Lower lobe of right lung (tissue), 2 donors: Measurements from ENCODE around the gene OPALIN. TPM values are rescaled to one million over a fixed set of nuclear protein-coding genes. Genes with fewer than 3 reads are reported as not detected.

Experiments
- ATAC-seq, 2 donors: fragments of 200-7000 bp; cut with Tn5 transposase; one replicate each; pipeline ENCODE4 v1.9.1; 2020 to 2022; ENCODE audit warnings: mild to moderate bottlenecking in 2 of 2, moderate library complexity in 2 of 2
- DNase-seq: peaks from one replicate; pipeline ENCODE4 v3.0.0-alpha.2; 2020
- H3K27ac ChIP-seq: fragments of 200-600 bp; one replicate; pipeline ENCODE4 v1.8.0; 2022
- H3K27me3 ChIP-seq: fragments of 200-600 bp; one replicate; pipeline ENCODE4 v1.8.0; 2022; ENCODE audit warnings: low read depth
- H3K36me3 ChIP-seq: fragments of 200-600 bp; one replicate; pipeline ENCODE4 v1.8.0; 2022; ENCODE audit warnings: mild to moderate bottlenecking
- H3K4me1 ChIP-seq: fragments of 200-600 bp; one replicate; pipeline ENCODE4 v1.8.0; 2022
- H3K4me3 ChIP-seq: fragments of 200-600 bp; one replicate; pipeline ENCODE4 v1.8.0; 2022; ENCODE audit warnings: mild to moderate bottlenecking
- H3K9me3 ChIP-seq: fragments of 200-600 bp; one replicate; pipeline ENCODE4 v1.8.0; 2022
- CTCF ChIP-seq: fragments of 200-600 bp; IDR thresholded peaks from one replicate; pipeline ENCODE4 v1.8.0; 2022; ENCODE audit warnings: antibody characterized with exemption, mild to moderate bottlenecking
- intact Hi-C: fragments of 100-400 bp; cut with DNase I; formaldehyde crosslinking; loops from one replicate; pipeline ENCODE4 v1.11.0; 2022
- total RNA-seq: library from RNA; stranded (reverse); fragmentation: NEBNext Ultra II Directional; extraction: Animal tissue kit (Norgen Biotek cat#: 25700); gene quantifications from one replicate; pipeline ENCODE4 v1.2.1, GENCODE V29; 2021
- donor health status: DM: no; HTN: yes; CAD: no; lungs with severe emphysema.

Gene OPALIN
- total RNA-seq, 1 donor from 2014 or later = not detected

- Histone ChIP-seq H3K4me1 (no peaks in the 10 kb centered on the region), H3K27me3 (peaks cover 27% of the 10 kb centered on the region), H3K36me3 (no peaks in the 10 kb centered on the region), H3K4me3 (no peak overlapping the region), H3K27ac (no peak overlapping the region), H3K9me3 (no peaks in the 10 kb centered on the region)
- ATAC-seq = no peak
- DNase-seq = no peak
- intact Hi-C loops = no loop called here
- TF ChIP-seq CTCF = no peak
Measured at GRCh38 chr10:96401036-96401435, 42.2 kb upstream of the OPALIN start.

GRCh38 chr10:96400465-96400864, 41.7 kb upstream of the OPALIN start:
- H3K4me1 ChIP-seq = no peaks in the 10 kb centered on the region
- peaks cover 25% of the 10 kb centered on the region for H3K27me3 ChIP-seq
- intact Hi-C loops = no loop called here
- ATAC-seq (no peak), DNase-seq (no peak)
- no peaks in the 10 kb centered on the region for H3K36me3 ChIP-seq
- TF ChIP-seq CTCF = no peak
- H3K4me3 ChIP-seq = no peak overlapping the region
- no peak overlapping the region for H3K27ac ChIP-seq
- H3K9me3 ChIP-seq = no peaks in the 10 kb centered on the region

- intact Hi-C loops = no loop called here
- DNase-seq = no peak
- Histone ChIP-seq H3K27me3 (peaks cover 18% of the 10 kb centered on the region), H3K4me3 (no peak overlapping the region), H3K9me3 (no peaks in the 10 kb centered on the region), H3K36me3 (no peaks in the 10 kb centered on the region), H3K4me1 (no peaks in the 10 kb centered on the region), H3K27ac (no peak overlapping the region)
- no peak for ATAC-seq
- no peak for TF ChIP-seq CTCF
Measured at GRCh38 chr10:96397902-96398301, 39.1 kb upstream of the OPALIN start.

- Histone ChIP-seq H3K4me1 (no peaks in the 10 kb centered on the region), H3K4me3 (no peak overlapping the region), H3K36me3 (no peaks in the 10 kb centered on the region), H3K27ac (no peak overlapping the region), H3K27me3 (peaks cover 18% of the 10 kb centered on the region), H3K9me3 (no peaks in the 10 kb centered on the region)
- intact Hi-C loops = no loop called here
- ATAC-seq (peak; percentile 84 to 86), DNase-seq (peak; percentile 67)
- peak; percentile 89 for TF ChIP-seq CTCF
Measured at GRCh38 chr10:96395931-96396877, 37.4 kb upstream of the OPALIN start.

- no peaks in the 10 kb centered on the region for H3K9me3 ChIP-seq
- peaks cover 6% of the 10 kb centered on the region for H3K27me3 ChIP-seq
- DNase-seq = no peak
- peak in 1 of 2 donors; percentile 28 for ATAC-seq
- intact Hi-C loops = no loop called here
- H3K27ac ChIP-seq = no peak overlapping the region
- no peak overlapping the region for H3K4me3 ChIP-seq
- TF ChIP-seq CTCF = no peak
- no peaks in the 10 kb centered on the region for H3K36me3 ChIP-seq
- no peaks in the 10 kb centered on the region for H3K4me1 ChIP-seq
Measured at GRCh38 chr10:96390460-96390864, 31.7 kb upstream of the OPALIN start.
